HFF-Myc (cell line): Measurements from ENCODE around the gene GBE1.
A peak's percentile ranks its signal among the peaks of the same experiment; 100 is the strongest.

Source experiments
- DNase-seq: peaks from one replicate; pipeline ENCODE4 v3.0.0-alpha.2; 2011; ENCODE audit warnings: low read depth; ENCODE audit errors: extremely low read depth
- H3K4me3 ChIP-seq: replicated peaks from 2 replicates; pipeline ENCODE4 v1.5.1; 2011; ENCODE audit warnings: low read depth, mild to moderate bottlenecking, control low read depth, low read length
- TF ChIP-seq, protein P1 (sequence below): IDR thresholded peaks from 2 replicates; pipeline ENCODE4 v1.5.1; 2012; ENCODE audit warnings: mild to moderate bottlenecking, low read depth, low read length, control low read depth; ENCODE audit errors: missing control alignments

The GBE1 gene

DNA sequence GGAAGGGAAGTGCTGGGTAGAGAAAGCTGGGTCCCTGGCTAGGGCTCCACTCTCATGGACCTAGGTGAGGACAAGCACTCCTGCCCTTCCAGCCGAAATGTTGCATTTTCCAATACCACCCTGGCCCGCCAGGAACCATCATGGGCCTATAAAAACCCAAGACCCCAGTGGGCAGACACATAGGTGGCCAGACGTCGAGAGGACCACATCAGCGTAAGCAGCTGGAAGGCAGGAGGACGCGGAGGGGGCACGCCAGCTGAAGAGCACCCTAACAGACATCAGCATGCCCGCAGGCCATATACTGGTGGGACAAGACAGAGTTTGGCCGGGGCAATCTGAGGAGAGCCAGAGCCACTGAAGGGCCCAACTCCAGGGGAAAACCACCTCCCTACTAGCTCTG, 98.3 kb downstream of the GBE1 start:
- TF ChIP-seq, protein P1, sequence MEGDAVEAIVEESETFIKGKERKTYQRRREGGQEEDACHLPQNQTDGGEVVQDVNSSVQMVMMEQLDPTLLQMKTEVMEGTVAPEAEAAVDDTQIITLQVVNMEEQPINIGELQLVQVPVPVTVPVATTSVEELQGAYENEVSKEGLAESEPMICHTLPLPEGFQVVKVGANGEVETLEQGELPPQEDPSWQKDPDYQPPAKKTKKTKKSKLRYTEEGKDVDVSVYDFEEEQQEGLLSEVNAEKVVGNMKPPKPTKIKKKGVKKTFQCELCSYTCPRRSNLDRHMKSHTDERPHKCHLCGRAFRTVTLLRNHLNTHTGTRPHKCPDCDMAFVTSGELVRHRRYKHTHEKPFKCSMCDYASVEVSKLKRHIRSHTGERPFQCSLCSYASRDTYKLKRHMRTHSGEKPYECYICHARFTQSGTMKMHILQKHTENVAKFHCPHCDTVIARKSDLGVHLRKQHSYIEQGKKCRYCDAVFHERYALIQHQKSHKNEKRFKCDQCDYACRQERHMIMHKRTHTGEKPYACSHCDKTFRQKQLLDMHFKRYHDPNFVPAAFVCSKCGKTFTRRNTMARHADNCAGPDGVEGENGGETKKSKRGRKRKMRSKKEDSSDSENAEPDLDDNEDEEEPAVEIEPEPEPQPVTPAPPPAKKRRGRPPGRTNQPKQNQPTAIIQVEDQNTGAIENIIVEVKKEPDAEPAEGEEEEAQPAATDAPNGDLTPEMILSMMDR, result no peak
- H3K4me3 ChIP-seq, result no peak overlapping the region
- no peak for DNase-seq

DNA sequence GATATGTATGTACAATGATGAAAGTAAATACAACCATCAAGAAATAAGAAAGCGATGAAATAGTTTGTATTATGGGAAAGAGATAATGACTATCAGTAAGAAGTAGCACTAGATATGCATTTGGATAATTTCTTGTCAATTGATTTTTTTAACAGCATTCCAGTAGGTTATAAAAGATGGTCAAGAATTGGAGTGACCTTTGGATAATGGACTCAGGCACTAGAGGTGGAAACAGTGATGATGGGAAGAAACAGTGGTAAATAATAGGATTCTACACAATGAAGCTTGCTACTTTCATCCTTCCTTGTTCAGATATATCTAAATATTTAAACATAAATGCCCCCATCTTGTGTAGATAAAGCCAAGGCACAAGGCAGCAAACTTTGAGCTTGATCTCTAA, 101.4 kb downstream of the GBE1 start:
- TF ChIP-seq, protein P1, result no peak
- no peak for DNase-seq

DNA sequence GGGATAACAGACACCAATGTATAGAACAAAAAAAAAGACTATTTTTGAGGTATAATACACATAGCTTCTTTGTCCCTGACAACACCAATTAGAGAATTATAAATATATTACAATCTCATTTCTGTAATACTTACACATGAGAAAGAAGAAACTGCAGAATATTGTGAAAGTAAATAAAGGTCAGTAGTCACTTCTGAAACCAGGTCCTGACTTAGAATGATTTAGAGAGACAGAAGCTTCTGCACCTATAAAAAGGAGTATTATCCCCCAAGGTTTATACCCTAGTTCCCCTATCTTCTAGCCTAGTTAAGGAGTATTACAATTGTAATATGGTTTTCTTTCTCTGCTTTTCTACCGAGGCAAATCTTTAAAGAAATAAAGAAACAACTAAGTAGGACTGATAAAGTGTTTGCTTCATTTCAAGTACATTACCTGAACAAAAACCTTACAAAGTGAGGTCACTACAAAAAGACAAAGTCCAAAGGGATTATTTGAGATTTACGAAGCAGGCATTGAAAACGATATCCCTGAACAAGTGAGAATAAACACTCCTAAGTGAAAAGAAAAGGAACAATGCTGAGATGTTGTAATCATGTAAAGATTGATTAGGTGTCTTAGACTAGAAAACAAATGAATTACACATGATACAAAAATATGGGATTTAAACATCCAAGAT, 103.0 kb downstream of the GBE1 start:
- DNase-seq, result no peak
- H3K4me3 ChIP-seq, result no peak overlapping the region
- TF ChIP-seq, protein P1, result no peak

More for the DNA sequence above, 101.4 kb downstream of the GBE1 start:
- H3K4me3 ChIP-seq, result no peak overlapping the region

DNA sequence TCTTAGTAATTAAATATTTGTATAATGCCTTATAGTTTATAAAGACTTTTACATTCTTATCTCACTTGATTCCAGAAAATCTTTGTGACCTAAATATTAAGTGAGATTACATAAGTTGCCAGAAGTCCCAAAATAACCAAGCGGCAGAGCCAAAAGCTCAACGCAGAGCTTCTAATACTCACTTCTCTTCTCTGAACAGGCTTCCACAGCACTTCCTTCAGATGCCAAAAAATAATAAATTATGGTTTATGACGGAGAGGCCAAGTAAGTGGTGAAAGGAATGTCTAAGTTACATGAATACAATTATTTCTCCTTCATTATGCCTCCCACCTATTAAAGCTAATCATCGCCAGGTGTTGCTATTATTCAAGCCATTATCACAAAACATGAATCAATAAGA, 110.3 kb downstream of the GBE1 start:
- DNase-seq, result no peak
- no peak overlapping the region for H3K4me3 ChIP-seq
- TF ChIP-seq, protein P1, result no peak

DNA sequence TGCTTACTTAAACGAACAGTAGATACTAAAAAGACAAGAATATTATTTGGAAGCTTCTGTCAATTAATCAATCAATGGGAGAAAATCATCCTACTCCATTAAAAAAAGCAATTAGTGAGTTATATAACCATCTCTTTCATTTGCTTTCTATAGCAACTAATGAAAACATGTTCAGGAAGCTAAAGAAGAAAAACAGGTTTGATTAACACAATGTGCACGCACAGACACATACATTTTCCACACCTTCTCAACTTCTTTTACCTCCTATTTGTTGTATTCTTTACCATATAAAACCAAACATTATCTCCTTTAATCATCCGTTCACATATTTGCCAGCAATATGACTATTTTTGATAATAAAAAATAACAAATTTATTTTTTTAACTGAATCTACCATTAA, 111.3 kb downstream of the GBE1 start:
- TF ChIP-seq, protein P1, result no peak
- no peak for DNase-seq
- no peak overlapping the region for H3K4me3 ChIP-seq

DNA sequence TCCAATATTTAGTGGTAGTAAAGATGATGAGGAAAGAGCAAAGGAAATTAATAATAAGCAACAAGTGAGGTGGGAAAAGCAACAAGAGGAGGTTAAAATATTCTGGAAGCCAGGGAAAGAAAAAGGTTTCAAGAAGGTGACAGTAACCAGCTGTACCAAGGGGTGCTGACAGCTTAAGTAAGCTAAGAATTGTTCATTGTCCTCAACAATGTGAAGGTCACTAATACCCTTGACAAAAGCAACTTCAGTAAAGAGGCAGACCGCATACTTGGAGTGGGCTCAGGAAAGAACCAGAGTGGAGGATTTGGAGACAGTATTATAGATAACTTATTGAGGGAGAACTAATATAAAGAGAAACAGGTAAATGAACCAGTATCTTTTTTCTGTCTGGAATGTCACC, 116.2 kb downstream of the GBE1 start:
- H3K4me3 ChIP-seq, result no peak overlapping the region
- no peak for DNase-seq
- TF ChIP-seq, protein P1, result no peak

DNA sequence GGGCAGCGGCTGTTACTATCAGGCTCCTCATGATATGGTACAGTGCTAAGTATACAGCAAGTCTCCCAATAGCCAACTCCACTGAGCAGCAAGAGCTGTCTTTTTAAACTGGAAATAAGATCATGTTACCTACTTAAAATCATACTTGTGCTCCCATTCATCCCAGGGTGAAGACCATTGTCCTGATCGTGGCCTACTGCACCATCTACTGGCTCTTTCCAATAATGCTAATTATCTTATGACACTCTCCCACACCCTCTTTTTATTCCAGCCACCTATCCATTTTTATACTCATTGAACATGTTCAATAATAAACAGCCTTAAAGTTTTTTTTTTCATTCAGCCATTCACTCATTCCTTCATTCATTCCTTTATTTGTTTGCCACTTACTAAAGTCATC, 117.7 kb downstream of the GBE1 start:
- H3K4me3 ChIP-seq, result no peak overlapping the region
- TF ChIP-seq, protein P1, result no peak
- peak; percentile 14 for DNase-seq
